Medulla oblongata (tissue), 1 donor: Measurements from ENCODE around the gene SPHKAP.
"Not testable (repeated sequence)": the region's sequence is repeated elsewhere in the genome, so short reads cannot be mapped to it uniquely, and the experiment has no call there.

Experiments
- DNase-seq: peaks from one replicate; pipeline ENCODE4 v3.0.0-alpha.2; 2015; ENCODE audit errors: extremely low spot score

SPHKAP gene, protein sequence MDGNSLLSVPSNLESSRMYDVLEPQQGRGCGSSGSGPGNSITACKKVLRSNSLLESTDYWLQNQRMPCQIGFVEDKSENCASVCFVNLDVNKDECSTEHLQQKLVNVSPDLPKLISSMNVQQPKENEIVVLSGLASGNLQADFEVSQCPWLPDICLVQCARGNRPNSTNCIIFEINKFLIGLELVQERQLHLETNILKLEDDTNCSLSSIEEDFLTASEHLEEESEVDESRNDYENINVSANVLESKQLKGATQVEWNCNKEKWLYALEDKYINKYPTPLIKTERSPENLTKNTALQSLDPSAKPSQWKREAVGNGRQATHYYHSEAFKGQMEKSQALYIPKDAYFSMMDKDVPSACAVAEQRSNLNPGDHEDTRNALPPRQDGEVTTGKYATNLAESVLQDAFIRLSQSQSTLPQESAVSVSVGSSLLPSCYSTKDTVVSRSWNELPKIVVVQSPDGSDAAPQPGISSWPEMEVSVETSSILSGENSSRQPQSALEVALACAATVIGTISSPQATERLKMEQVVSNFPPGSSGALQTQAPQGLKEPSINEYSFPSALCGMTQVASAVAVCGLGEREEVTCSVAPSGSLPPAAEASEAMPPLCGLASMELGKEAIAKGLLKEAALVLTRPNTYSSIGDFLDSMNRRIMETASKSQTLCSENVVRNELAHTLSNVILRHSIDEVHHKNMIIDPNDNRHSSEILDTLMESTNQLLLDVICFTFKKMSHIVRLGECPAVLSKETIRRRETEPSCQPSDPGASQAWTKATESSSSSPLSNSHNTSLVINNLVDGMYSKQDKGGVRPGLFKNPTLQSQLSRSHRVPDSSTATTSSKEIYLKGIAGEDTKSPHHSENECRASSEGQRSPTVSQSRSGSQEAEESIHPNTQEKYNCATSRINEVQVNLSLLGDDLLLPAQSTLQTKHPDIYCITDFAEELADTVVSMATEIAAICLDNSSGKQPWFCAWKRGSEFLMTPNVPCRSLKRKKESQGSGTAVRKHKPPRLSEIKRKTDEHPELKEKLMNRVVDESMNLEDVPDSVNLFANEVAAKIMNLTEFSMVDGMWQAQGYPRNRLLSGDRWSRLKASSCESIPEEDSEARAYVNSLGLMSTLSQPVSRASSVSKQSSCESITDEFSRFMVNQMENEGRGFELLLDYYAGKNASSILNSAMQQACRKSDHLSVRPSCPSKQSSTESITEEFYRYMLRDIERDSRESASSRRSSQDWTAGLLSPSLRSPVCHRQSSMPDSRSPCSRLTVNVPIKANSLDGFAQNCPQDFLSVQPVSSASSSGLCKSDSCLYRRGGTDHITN (N-terminal part only)

DNA sequence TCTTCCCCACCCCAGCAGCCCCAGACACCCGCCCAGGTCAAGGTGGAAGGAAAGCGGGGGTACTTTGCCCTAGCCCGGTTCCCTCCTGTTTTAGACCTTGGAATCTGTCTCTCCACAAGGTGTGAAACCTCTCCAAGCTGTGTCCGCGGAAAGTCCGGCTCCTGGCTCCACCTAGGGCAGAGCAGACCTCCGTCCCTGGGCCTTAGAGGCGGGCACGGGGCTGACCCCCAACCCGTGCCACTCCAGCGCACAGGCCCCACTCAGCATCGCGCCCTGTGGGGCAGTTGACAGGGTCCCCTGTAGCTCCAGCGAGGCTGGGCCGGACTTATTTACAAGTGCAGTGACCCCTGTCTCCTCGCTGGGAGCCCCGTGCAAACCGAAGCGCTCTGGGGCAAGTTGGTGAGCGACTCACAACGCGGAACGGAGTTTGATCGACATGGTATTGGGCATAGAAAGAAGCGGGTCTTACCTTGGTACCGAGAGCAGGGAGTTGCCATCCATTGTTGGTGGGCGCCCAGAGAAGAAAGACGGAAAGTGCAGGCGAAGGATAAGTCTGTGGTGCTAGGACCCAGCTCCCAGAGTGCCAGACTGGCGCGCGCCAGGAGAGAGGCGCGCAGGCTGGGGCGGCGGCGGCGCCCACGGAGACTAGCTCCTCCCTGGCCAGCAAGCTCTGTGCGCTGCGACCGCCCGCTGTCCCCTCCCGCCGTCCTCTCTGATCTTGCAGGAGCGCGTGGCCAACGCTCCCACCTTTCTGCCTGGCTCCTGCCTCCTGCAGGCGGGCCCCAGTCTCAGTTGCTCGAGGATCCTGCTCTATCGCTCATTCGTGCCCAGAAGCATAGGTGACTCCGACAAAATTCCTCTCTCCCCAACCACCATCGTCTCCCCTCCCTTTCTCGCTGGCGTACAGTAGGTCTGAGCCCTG lies at the start of gene SPHKAP:
Gene SPHKAP, minus strand, starts transcription at position 590 of the 922 bp plus-strand sequence. Its CDS starts 89 bp downstream, at position 501.
- DNase-seq: no peak

DNA sequence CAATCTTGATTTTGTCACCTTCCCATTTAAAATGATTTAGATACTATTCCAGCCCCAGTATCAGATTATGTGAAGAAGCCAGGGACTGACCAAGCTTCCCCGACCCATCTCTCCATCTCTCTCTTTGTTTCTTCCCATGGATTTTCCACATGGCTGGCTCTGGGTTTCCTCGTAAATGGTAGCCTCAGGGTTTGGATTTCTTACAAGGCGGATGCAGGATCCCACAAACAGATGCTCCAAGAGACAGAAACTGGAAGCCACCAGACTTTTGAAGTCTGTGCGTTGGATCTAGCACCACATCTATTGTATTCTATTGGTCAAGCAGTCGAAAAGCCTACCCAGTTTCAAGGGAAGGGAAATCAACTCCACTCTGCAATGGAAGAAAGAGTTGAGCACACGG lies 46.0 kb upstream of the SPHKAP start:
- no peak for DNase-seq

DNA sequence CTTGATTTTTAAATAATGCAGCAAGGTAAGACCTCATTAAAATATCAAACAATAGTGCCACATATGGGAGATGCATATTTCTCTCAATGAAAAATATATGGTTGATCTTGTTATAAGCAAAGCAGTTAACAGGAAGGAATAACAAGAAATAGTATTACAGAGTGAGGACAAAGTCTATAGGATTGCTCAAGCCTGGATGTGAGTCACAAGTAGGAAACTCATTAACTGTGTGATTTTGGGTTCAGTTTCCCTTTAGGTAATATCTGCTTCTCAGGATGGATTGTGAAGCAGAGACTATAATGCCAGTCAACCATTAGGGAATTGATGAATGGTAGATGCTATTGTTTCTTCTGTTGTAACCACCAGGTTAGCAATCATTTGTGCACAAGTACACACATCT lies 42.9 kb upstream of the SPHKAP start:
- DNase-seq: no peak

DNA sequence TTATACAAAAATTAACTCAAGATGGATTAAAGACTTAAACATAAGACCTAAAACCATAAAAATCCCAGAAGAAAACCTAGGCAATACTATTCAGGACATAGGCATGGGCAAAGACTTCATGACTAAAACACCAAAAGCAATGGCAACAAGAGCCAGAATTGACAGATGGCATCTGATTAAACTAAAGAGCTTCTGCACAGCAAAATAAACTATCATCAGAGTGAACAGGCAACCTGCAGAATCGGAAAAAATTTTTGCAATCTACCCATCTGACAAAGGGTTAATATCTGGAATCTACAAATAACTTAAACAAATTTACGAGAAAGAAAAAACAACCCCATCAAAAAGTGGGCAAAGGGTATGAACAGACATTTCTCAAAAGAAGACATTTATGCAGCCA lies 37.1 kb upstream of the SPHKAP start:
- DNase-seq: not testable (repeated sequence)

DNA sequence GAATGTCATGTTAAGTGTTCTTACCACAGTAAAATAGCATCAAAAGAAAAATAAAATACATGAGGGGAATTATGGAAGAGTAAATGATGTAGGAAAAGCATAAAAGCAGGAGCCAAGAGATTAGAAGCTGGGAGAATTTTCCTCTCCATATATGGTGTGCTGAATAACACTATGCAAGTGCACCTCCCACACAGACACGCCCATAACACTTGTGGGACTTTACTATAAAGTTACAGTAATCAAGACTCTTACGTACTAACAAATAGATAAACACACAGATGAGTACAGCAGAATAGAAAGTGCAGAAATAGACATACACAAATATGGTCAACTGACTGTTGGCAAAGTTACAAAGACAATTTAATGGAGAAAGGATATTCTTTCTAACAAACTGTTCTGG lies 16.0 kb upstream of the SPHKAP start:
- no peak for DNase-seq

DNA sequence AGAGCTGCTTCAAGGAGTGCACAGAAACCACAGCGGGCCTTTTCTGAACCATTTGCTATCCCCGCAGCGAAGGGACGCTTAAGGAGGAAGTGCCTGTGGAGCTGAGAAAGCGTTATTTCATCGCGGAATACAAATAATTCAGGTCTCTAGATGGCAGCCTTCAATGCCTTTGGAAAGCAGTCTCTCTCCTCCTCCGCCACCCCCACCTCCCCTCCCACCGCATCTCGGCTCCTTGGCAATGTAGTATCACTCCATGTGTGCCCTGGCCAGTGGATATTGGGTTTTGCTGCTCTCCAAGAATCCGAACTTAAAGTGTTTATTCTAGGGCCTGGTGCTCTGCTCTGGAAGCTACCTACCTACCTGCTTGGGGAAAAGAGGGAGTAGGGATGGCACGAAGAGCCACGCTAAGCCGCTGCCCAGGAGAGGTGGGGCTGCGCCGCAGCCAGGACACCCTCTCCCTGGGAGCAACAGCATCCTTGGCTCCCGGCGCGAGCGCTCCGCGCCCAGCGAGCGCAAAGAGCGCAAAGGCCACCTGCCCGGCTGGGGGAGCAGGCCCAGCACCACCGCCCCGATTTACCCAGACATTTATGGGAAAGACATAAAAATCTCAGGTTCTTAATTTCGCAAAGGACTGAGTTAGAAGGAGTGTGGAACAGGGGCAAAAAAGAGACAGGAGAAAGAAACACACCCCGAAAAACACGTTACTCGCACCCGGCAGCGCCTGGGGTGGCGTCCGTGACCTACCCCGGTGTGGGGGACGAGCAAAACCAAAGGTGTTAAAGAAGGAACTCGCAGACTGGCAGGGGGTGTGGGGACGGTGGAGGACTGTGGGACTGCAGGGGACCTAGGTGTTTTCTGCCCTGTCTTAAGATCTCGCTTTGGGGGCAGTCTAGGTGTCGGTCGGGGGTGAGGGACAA lies 1.0 kb downstream of the SPHKAP start:
- DNase-seq: no peak

DNA sequence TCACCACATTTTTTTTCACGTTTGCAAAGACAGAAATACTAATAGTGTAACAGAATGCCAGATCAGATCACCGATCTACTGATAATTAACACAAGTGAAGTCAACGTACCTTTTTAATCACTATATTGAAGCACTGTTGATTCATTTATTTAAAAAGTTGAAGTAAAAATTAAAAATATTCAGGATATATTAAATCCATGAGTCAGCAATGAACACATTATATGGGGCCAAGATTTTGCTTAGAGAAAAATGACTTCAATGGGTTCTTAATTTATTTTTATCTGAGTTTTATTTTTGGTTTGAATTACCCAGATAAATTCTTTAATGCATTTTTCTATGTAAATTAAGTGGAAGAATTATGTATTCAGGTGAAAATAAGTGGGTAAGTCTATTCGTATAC lies 14.2 kb downstream of the SPHKAP start:
- no peak for DNase-seq

DNA sequence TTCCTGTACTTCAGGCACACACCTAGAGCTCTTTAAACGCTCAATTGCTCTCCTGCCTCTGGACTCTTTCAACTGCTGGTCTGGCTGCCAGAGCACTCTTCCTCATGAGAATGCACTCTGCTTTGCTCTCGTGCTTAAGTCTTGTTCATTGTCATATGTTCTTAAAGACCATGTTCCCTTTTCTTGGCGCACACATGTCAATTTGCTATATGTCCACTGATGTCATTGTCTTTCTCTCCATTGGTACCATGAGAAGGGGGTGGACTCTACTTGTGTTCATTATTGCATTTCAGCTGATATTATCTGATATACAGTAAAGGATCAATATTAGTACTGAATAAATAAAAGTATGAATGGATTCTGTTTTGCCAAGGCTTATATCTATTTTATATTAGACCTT lies 16.8 kb downstream of the SPHKAP start:
- no peak for DNase-seq

DNA sequence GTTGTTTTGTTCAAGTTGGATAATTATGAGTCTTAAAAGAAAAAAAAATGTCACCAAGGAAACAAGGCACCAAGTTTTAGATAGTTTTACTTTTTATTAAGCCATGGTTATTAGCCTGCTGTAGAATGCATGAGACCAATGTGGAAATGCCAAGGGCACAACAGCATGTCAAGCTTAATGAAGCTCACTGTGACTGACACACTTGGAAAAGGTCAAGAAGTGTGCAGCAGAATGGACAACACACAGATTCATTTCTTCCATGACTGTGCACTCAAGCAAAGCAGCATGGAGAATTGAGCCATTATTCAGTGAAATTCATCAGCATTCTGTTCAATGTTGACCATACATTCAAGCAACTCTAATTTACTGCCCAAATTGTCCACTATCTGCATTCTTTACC lies 23.6 kb downstream of the SPHKAP start:
- no peak for DNase-seq

DNA sequence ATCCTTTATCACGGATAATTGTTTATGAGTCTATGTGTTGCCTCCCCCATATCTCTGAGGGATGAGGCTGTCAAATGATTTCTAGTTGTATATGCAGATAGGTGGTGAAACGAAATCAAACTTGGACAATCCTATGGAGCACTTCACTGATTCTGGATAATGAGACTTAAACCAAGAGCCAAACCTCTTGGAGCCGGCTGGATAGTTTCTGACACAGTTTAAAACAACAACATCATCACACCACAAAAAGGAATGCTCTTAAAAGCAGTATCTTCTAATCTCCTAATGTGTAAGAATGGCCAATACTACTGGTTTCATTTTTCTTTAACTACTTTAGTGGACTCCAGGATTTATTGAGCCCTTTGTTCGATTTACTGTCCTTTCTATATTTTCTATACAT lies 36.5 kb downstream of the SPHKAP start:
- DNase-seq: no peak

DNA sequence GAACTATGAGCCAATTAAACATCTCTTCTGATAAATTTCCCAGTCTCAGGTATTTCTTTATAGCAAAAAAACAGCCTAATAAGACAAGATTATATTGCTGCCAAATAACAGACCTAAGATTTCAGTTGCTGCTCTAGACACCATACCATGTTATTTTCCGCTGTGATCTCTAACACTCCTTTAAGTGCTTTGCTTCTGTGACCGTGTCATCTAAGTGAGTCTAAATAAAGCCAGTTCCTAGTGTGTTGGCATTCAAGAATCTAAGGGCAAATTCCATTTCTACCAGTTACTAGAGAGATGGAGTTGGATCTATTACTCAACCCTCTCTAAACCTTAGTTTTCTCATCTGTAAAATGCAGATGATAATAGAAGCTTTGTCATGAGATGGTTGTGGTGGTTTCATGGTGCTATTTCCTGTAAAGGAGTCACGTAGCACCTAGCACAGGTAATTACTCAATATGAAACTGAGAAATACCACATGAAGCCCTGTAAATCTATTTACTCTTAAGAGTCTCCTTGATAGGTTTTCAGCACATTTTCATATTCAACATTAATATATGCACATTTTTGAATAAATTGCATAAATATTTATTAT lies 40.5 kb downstream of the SPHKAP start:
- no peak for DNase-seq

DNA sequence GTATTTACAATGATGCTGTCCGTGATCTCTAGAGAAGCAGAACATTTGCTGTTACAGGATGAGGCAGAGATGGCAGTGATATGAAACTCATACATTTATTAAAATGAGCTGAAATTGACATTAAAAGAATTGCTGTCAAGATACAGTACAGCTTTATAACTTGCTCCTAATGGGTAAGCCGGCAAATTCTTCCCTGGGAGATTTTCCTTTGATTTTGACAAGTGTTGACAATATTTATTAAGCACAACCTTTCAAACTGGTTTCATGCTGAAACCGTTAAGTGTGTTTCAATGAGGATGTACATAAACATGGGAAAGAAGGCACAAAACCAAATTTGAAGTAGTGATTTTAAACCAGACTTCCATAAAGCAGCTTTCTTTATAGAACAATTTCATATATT lies 45.5 kb downstream of the SPHKAP start:
- no peak for DNase-seq

DNA sequence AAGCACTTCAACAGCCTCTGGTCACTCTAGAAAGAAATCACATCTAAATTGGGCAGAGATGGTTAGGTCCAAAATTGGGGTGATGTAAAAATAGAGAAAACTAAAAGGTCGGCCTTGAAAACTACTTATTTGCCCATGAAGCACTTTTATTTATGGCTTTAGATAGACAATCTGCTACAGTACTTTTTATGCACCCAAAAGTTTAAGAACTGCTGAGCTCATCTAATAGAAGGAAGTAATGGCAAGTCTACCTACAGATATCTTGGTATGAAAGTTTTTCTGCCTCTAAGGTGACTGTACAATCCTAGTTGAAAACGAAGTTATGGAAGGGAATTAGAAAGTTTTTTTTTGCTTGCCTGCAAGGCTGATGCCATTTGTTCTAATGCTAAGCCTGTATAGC lies 46.2 kb downstream of the SPHKAP start:
- DNase-seq: no peak

DNA sequence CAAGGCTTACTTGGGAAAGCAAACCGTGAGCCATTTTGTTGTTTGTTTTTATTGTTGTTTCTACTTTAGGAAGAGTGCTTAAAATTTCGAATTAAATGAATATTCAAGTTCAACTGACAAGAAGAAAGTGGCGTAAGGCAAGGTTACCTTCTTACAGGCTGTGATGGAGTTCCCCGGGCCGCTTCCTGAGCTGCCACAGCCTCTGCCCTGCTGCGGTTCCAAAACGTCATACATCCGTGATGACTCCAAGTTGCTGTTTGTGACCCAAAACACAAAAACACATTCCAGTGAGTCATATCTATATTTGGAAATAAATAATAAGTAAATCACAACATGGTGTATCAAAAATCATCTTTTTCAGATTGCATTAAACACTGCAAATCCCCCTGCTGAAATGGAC lies 49.7 kb downstream of the SPHKAP start:
- DNase-seq: no peak

DNA sequence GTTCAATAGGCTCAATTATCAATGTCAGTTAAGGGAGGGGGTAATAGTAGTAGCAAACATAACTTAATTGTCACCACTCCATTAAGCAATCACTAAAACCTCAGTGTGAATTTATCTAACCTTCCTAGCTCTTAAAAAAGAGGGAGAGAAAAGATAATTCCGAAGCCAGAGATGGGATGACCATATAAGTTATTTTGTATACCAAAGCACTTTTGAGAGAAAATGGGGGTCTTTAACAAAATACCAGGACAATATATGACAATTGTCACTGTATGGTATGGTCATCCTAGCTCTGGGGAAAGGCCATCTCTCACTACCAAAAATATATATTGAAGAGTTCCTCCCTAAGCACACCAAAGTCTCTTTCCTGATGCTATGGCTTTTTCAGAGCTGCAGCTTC lies 55.1 kb downstream of the SPHKAP start:
- DNase-seq: no peak

DNA sequence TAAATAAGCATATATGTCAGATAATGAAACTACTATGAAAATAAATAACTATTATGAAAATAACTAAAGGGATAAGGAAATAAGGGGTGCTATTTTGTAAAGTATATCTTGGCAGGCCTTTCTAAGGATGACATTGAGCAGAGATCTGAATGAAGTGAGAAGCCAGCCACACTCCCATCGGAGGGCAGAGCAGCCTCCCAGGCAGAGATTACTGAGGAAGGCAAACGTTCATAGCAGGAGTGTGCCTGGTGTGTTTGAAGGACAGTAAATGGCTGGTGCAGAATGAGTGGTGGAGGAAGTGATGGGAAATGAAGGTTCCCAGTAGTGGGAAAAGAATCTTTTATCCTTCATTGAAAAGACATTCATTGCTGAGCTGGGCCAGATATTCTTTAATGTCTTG lies 62.5 kb downstream of the SPHKAP start:
- no peak for DNase-seq

DNA sequence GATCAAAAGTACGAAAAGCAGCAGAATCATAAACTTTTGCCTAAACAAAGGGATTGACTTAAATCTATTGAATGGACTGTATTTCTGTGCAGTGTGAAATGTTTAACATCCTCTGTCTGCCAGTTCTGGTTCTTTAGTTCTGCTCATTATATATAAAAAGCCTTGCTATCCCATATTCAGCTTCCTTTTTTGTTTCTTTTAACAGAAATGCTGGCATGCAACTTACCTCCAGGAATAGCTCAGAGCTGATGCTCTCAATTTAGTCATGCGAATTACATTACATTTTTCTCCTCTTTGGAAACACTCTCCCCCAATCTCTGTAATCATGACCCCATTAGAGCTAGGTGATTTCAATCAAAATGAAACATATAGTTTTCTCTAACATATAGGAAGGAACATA lies 73.6 kb downstream of the SPHKAP start:
- no peak for DNase-seq

DNA sequence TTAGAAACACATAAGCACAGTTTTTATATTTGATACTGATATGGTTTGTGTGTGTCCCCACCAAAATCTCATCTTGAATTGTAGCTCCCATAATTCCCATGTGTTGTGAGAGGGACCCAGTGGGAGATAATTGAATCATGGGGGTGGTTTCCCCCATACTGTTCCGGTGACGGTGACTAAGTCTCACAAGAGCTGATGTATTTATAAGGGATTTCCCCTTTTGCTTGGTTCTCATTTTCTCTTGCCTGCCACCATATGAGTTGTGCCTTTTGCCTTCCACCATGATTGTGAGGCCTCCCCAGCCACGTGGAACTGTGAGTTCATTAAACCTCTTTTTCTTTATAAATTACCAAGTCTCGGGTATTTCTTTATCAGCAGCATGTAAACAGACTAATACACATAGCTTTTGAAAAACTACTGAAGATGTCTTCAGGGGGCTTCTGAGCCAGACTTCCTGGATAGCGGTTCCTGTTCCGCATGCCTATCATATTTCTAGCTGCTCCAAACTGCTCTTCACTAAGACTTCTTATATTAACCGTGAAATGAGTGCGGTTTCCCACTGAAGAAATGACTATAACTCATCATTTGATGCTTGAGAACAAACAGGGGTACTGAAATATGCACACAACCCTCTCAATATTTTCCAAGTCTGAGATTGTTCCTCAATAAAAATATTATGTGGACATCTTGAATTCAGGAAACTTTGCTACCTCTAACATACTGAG lies 75.8 kb downstream of the SPHKAP start:
- DNase-seq: no peak

DNA sequence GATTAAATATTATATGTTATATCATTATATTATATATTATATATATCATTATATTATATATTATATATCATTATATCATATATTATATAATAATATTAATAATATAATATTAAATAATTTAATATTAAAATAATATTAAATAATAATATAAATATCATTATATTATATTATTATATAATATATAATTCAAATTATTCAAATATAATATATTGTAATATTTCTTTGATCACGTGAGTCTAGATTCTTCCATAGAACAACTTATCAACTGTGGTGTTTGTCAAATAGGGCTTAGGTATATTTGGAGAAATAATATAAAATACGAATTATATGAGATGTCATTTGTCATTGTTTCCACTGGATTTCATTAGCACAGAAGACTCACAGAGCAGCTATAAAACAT lies 77.3 kb downstream of the SPHKAP start:
- DNase-seq: no peak
